ENCODE measurements around the gene ANO6.

Gene ANO6

GRCh38 chr12:45434094-45434493 lies 218.2 kb downstream of the ANO6 start:
- DNase-seq = no peak

- peak in 13 of 56 donors; percentile 1 to 22 (median 8) for DNase-seq
Measured at GRCh38 chr12:45435945-45436710, 220.2 kb downstream of the ANO6 start.

- no peak for DNase-seq
Measured at GRCh38 chr12:45439039-45439438, 223.1 kb downstream of the ANO6 start.

- no peak for DNase-seq
Measured at GRCh38 chr12:45446013-45446412, 230.1 kb downstream of the ANO6 start.

GRCh38 chr12:45458238-45458637 lies 242.3 kb downstream of the ANO6 start:
- DNase-seq = no peak

GRCh38 chr12:45458854-45459807 lies 243.2 kb downstream of the ANO6 start:
- no peak for DNase-seq

GRCh38 chr12:45462506-45462905 lies 246.6 kb downstream of the ANO6 start:
- DNase-seq = no peak

GRCh38 chr12:45464699-45465098 lies 248.8 kb downstream of the ANO6 start:
- DNase-seq = no peak

GRCh38 chr12:45468751-45469615 lies 253.1 kb downstream of the ANO6 start:
- DNase-seq = no peak

GRCh38 chr12:45469902-45470301 lies 254.0 kb downstream of the ANO6 start:
- no peak for DNase-seq

GRCh38 chr12:45473636-45474035 lies 257.7 kb downstream of the ANO6 start:
- DNase-seq = no peak

GRCh38 chr12:45475594-45475993 lies 259.7 kb downstream of the ANO6 start:
- no peak for DNase-seq

GRCh38 chr12:45477526-45477925 lies 261.6 kb downstream of the ANO6 start:
- DNase-seq = no peak

GRCh38 chr12:45478931-45479330 lies 263.0 kb downstream of the ANO6 start:
- DNase-seq = no peak

GRCh38 chr12:45481746-45482145 lies 265.9 kb downstream of the ANO6 start:
- no peak for DNase-seq

GRCh38 chr12:45483571-45483970 lies 267.7 kb downstream of the ANO6 start:
- DNase-seq = no peak
